ENCODE data around the gene CDK1. TPM values are rescaled to one million over a fixed set of nuclear protein-coding genes. Genes with fewer than 3 reads are reported as not detected.

The CDK1 gene
- total and polyA plus RNA-seq, 2 donors (not counting 3 experiments of a cell fraction or from before 2014, with no cell fraction given), result 19.9 to 70.1 TPM

DNA sequence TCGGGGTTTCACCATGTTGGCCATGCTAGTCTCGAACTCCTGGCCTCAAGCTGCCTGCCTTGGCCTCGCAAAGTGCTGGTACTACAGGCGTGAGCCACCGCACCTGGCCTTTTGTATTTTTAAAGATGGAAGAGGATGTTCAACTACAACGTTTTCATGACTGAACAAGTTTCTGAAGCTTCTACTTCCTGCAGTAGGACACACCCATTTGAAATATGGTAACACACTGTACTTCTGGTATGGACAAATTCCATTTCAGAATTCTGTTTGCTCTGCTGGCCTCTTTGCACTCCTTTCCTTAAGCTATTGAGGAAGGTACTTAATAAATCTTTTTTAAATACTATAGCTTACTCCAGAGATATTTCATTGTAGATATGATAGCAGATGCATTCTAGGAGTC, 10.9 kb upstream of the CDK1 start:
- intact Hi-C loops (cut with micrococcal nuclease), result no loop called here
- no peak for TF ChIP-seq POLR2AphosphoS5 (IDR thresholded peaks at IDR 0.05; ENCODE audit: insufficient read depth, low read depth, low read length)
- TF ChIP-seq, protein P1, sequence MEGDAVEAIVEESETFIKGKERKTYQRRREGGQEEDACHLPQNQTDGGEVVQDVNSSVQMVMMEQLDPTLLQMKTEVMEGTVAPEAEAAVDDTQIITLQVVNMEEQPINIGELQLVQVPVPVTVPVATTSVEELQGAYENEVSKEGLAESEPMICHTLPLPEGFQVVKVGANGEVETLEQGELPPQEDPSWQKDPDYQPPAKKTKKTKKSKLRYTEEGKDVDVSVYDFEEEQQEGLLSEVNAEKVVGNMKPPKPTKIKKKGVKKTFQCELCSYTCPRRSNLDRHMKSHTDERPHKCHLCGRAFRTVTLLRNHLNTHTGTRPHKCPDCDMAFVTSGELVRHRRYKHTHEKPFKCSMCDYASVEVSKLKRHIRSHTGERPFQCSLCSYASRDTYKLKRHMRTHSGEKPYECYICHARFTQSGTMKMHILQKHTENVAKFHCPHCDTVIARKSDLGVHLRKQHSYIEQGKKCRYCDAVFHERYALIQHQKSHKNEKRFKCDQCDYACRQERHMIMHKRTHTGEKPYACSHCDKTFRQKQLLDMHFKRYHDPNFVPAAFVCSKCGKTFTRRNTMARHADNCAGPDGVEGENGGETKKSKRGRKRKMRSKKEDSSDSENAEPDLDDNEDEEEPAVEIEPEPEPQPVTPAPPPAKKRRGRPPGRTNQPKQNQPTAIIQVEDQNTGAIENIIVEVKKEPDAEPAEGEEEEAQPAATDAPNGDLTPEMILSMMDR (IDR thresholded peaks at IDR 0.05; ENCODE audit: extremely low read depth in 1 of 2, insufficient read depth in 1 of 2, low read depth in 1 of 2, low read length in 2 of 2), result no peak
- TF ChIP-seq JUN (IDR thresholded peaks at IDR 0.05; ENCODE audit: borderline replicate concordance, insufficient read depth, insufficient read length, low read depth), result no peak
- TF ChIP-seq MYC (IDR thresholded peaks at IDR 0.05; ENCODE audit: low read depth, low read length), result no peak
- no peak for TF ChIP-seq MAX (IDR thresholded peaks at IDR 0.05; ENCODE audit: insufficient read depth, insufficient read length)
- TF ChIP-seq GATA2 (IDR thresholded peaks at IDR 0.05; ENCODE audit: insufficient read depth, insufficient read length, low read depth, low read length), result no peak
- TF ChIP-seq EZH2 (IDR thresholded peaks at IDR 0.05; ENCODE audit: borderline replicate concordance, low read depth, low read length, severe bottlenecking), result no peak
- no peak for TF ChIP-seq POLR2A (IDR thresholded peaks at IDR 0.05; ENCODE audit: low read depth, low read length)
- TF ChIP-seq FOS (IDR thresholded peaks at IDR 0.05; ENCODE audit: borderline replicate concordance, insufficient read depth, low read length), result no peak
- FAIRE-seq (no peak), DNase-seq (ENCODE audit: low read depth, low spot score) (no peak)
- CTCF ChIA-PET, result interaction anchor here (1.1 to 2.3 kb wide), 5 partner anchors 9 to 667 kb away, joined by 3 to 11 read pairs (median 3); partner anchors contain the start of gene CDK1
- dilution Hi-C loops (cut with MboI; ENCODE audit: extremely low pct_ligation_motif_present, low sequenced_read_pairs), result no loop called here
- Histone ChIP-seq H3K79me2 (ENCODE audit: control insufficient read depth, insufficient read depth, low read length) (no peaks in the 10 kb centered on the region), H2AFZ (ENCODE audit: low read depth, low read length) (no peak overlapping the region), H3K4me3 (replicated peaks in 1 of 3; ENCODE audit: insufficient read depth in 1 of 3, low read depth in 1 of 3, low read length in 3 of 3) (no peak overlapping the region), H3K9me3 (replicated peaks; ENCODE audit: control insufficient read depth, insufficient read depth, low read length) (no peaks in the 10 kb centered on the region), H3K9ac (replicated peaks; ENCODE audit: extremely low read depth, insufficient read depth, low read length) (no peak overlapping the region), H3K9me1 (replicated peaks; ENCODE audit: control insufficient read depth, extremely low read depth, insufficient read depth, low read length) (no peaks in the 10 kb centered on the region), H3K36me3 (ENCODE audit: control insufficient read depth in 2 of 2, extremely low read depth in 1 of 2, insufficient read depth in 2 of 2, low read length in 2 of 2) (no peaks in the 10 kb centered on the region), H3K4me2 (ENCODE audit: insufficient read depth, low read length) (no peak overlapping the region), H3K27me3 (ENCODE audit: control insufficient read depth in 2 of 2, insufficient read depth in 2 of 2, low read length in 2 of 2) (peaks cover under 1 to 9% of the 10 kb centered on the region in 2 experiments), H4K20me1 (replicated peaks; ENCODE audit: control insufficient read depth, extremely low read depth, insufficient read depth, low read length) (no peaks in the 10 kb centered on the region), H3K4me1 (ENCODE audit: control insufficient read depth, extremely low read depth, insufficient read depth, low read length) (no peaks in the 10 kb centered on the region), H3K27ac (ENCODE audit: insufficient read depth, low read depth, low read length) (no peak overlapping the region)
- no TSS peak for BruUV-seq (replicated peaks)
- POLR2A ChIA-PET, result no interaction called here

Data from endothelial cell of umbilical vein (primary cell).